ENCODE results near the gene CABP5.
"Not testable (repeated sequence)": the region's sequence is repeated elsewhere in the genome, so short reads cannot be mapped to it uniquely, and the experiment has no call there.

The CABP5 gene

DNA sequence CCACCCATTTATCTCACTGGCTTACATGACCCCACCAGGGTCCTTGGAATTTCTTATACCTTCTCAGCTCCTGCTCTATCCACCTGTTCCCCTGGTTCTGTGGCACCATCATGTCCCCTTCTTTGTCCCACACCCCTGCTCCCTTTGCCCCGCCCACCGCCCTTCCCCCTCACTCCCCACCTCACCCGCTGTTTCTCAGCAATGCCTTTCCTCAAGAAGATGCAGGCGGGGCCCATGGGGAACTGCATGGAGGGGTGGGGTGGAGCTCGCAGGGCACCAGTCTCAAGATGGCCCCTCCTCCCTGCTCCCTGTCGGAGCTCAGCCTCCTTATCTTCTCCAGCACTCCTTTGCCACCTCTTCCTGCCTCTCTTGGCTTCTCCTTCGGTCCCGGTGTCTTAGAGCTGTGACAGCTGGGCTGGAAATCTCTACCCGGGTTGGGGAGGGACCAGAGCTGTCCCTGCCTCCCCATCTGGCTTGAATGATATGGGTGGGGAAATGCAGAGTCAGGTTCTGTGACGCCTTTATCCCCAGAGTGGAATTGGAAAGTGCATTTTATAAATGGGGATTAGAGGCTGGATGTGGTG is at the start of gene CABP5:
Gene CABP5, minus strand, starts transcription at position 405 of the 584 bp plus-strand sequence. Its CDS starts 157 bp downstream, at position 248.
- Mint-ChIP-seq H3K4me1 (no peaks in the 10 kb centered on the region), H3K9me3 (peaks cover 6% of the 10 kb centered on the region), H3K27me3 (peaks cover 83% of the 10 kb centered on the region), H3K36me3 (ENCODE audit: insufficient read depth) (no peaks in the 10 kb centered on the region), H3K4me3 (no peak within 1 kb of the TSS), H3K27ac (ENCODE audit: low read depth) (no peak within 1 kb of the TSS)
- no peak for ATAC-seq (replicated peaks; ENCODE audit: extremely low read depth, poor library complexity, severe bottlenecking)
- DNase-seq (ENCODE audit: low spot score in 2 of 2), result no peak

DNA sequence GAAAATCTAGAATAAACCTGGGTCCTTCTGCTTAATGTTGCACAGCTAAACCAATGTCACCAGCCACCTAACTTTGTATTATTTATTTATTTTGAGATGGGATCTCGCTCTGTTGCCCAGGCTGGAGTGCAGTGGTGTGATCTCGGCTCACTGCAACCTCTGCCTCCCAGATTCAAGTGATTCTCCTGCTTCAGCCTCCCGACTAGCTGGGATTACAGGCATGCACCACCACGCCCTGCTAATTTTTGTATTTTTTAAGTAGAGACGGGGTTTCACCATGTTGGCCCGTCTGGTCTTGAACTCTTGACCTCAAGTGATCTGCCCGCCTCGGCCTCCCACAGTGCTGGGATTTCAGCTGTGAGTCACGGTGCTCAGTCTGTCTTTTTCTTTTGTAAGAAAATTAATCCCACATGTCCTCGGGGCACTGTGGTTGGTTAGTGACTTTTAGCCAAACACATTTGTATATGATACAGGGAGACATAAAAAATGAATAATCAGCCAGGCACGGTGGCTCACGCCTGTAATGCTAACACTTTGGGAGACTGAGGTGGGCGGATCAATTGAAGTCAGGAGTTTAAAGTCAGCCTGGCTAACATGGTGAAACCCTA is 47.3 kb upstream of the CABP5 start:
- H3K9me3 Mint-ChIP-seq; H3K4me3 Mint-ChIP-seq; H3K4me1 Mint-ChIP-seq; ATAC-seq (replicated peaks; ENCODE audit: extremely low read depth, poor library complexity, severe bottlenecking); H3K36me3 Mint-ChIP-seq (ENCODE audit: insufficient read depth); DNase-seq (ENCODE audit: low spot score in 2 of 2); H3K27ac Mint-ChIP-seq (ENCODE audit: low read depth): not testable (repeated sequence)
- peaks cover 57% of the 10 kb centered on the region for H3K27me3 Mint-ChIP-seq

DNA sequence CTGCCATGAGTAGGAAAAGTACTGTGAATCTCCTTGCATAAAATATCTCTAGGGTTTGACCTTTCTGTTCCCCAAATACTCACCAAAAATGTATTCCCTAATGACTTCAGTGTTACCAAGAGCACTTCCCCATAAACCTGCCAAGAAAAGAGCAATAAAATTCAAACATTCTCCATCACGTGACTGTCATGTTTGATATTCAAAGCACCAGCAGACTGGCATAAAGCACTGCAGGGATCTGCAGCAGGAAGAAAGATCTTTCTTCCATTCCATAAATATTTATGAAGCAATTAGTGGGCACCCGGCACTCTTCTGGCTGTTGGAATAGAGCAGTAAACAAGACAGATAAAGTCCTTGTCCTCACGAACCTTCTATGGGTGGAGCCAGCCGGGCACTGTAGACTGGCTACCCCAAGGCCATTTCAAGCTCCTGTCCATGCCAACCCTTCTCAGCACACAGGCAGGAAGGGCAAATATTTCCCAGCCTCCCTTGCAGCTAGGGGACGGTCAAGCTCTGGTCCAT is 46.5 kb upstream of the CABP5 start:
- Mint-ChIP-seq H3K9me3 (peaks cover 8% of the 10 kb centered on the region), H3K4me1 (no peaks in the 10 kb centered on the region), H3K27me3 (peaks cover 57% of the 10 kb centered on the region), H3K36me3 (ENCODE audit: insufficient read depth) (no peaks in the 10 kb centered on the region), H3K4me3 (no peak overlapping the region), H3K27ac (ENCODE audit: low read depth) (no peak overlapping the region)
- ATAC-seq (replicated peaks; ENCODE audit: extremely low read depth, poor library complexity, severe bottlenecking), result no peak
- no peak for DNase-seq (ENCODE audit: low spot score in 2 of 2)

DNA sequence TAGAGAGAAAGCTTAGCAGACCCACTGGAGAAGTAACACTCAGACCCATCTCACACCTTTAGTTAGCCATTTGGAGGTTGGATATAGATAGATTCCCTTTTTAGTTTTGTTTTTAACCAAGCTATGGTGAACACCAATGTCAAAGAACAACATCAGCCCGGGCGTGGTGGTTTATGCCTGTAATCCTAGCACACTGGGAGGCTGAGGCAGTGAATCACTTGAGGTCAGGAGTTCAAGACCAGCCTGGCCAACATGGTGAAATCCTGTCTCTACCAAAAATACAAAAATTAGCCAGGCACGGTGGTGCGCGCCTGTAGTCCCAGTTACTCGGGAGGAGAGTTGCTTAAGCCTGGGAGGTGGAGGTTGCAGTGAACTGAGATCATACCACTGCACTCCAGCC is 45.1 kb upstream of the CABP5 start:
- ATAC-seq (replicated peaks; ENCODE audit: extremely low read depth, poor library complexity, severe bottlenecking); H3K4me3 Mint-ChIP-seq; H3K9me3 Mint-ChIP-seq; DNase-seq (ENCODE audit: low spot score in 2 of 2); H3K27ac Mint-ChIP-seq (ENCODE audit: low read depth); H3K4me1 Mint-ChIP-seq; H3K36me3 Mint-ChIP-seq (ENCODE audit: insufficient read depth): not testable (repeated sequence)
- H3K27me3 Mint-ChIP-seq, result peaks cover 54% of the 10 kb centered on the region

DNA sequence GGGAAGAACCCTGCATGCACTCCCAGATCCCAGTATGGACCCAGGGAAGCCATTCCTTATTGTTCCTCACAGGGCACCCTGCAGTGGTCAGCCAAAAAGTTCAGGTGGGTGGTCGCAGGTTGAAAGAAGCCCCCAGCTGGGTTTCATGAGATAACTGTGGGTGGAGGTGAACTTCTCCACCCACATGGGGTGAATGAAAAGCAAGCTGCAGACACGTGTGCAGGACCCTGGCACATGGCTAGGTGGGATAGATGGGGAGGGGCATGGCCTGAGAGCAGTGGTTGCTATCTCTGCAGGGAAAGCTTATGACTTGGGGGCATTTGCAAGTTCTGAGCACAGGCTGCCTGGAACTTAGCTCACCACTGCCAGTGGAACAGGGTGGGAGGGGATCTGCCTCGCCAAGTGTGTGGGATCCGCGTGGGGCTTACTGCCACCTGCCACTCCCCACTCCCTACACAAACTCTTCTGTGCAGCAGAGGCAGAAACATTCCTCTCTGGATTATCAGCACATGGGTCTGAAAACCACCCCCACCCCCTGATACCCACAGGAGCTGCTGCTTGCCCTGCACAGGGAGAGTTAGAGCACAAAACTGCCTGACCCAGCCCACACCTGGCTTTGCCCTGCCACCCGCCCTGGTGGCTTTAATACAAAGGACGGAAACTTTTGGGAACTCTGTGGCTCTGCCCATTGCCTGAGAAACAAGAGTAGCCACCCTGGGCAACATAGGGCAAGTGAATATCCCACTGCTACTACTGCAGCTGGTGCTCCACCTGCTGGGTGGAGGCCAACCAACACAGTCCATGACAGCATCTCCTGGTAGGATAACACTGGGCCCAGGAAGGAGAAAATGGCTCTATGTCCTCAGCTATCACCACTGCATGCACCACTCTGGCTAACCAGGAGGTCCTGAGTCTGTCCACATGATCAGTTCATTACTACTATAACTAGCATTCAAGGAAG is 42.3 kb upstream of the CABP5 start:
- Mint-ChIP-seq H3K4me3 (no peak overlapping the region), H3K27me3 (peaks cover 47% of the 10 kb centered on the region), H3K4me1 (no peaks in the 10 kb centered on the region)

DNA sequence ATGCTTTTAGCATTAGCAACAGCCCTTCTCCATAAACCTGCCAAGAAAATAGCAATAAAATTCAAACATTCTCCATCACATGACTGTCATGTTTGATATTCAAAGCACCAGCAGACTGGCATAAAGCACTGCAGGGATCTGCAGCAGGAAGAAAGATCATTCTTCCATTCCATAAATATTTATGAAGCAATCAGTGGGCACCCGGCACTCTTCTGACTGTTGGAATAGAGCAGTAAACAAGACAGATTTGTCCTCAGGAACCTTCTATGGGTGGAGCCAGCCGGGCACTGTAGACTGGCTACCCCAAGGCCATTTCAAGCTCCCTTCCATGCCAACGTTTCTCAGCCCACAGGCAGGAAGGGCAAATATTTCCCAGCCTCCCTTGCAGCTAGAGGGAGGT is 41.2 kb upstream of the CABP5 start:
- no peak for ATAC-seq (replicated peaks; ENCODE audit: extremely low read depth, poor library complexity, severe bottlenecking)
- DNase-seq (ENCODE audit: low spot score in 2 of 2), result no peak
- Mint-ChIP-seq H3K4me3 (no peak overlapping the region), H3K4me1 (no peaks in the 10 kb centered on the region), H3K9me3 (no peaks in the 10 kb centered on the region), H3K27ac (ENCODE audit: low read depth) (no peak overlapping the region), H3K27me3 (peaks cover 44% of the 10 kb centered on the region), H3K36me3 (ENCODE audit: insufficient read depth) (no peaks in the 10 kb centered on the region)

More for the DNA sequence above, 42.3 kb upstream of the CABP5 start:
- Mint-ChIP-seq H3K36me3 (ENCODE audit: insufficient read depth) (no peaks in the 10 kb centered on the region), H3K9me3 (no peaks in the 10 kb centered on the region), H3K27ac (ENCODE audit: low read depth) (no peak overlapping the region)
- no peak for DNase-seq (ENCODE audit: low spot score in 2 of 2)
- ATAC-seq (replicated peaks; ENCODE audit: extremely low read depth, poor library complexity, severe bottlenecking), result no peak

DNA sequence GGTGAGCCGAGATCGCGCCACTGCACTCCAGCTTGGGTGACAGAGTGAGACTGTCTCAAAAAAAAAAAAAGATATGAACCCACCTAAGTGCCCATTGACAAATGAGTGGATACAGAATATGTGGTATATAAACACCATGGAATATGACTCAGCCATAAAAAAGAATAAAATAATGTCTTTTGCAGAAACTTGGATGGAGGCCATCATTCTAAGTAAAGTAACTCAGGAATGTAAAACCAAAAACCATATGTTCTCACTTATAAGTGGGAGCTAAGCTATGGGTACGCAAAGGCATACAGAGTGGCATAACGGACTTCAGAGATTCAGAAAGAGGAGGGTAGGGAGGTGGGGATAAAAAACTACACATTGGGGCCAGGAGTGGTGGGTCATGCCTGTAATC is 37.2 kb upstream of the CABP5 start:
- Mint-ChIP-seq H3K9me3 (no peaks in the 10 kb centered on the region), H3K4me1 (no peaks in the 10 kb centered on the region), H3K27me3 (peaks cover 40% of the 10 kb centered on the region), H3K36me3 (ENCODE audit: insufficient read depth) (no peaks in the 10 kb centered on the region), H3K27ac (ENCODE audit: low read depth) (no peak overlapping the region), H3K4me3 (no peak overlapping the region)
- ATAC-seq (replicated peaks; ENCODE audit: extremely low read depth, poor library complexity, severe bottlenecking) (no peak), DNase-seq (ENCODE audit: low spot score in 2 of 2) (no peak)

DNA sequence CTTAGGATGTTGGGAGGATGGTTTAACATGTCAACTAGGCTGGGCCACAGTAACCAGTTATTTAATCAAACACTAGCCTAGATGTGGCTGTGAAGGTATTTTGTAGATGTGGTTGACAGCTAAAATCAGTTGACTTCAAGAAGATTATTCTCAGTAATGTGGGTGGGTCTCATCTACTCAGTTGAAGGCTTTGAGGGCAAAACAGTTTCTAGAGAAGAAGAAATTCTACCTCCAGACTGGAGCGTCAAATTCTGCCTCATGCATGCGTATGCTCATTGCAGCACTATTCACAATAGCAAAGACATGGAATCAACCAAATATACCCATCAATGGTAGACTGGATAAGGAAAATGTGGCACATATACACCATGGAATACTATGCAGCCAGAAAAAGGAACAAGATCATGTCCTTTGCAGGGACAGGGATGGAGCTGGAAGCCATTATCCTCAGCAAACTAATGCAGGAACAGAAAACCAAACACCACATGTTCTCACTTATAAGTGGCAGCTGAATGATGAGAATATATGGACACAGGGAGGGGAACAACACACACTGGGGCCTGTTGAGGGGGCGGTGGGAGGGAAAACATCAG is 26.4 kb upstream of the CABP5 start:
- not testable (repeated sequence) for DNase-seq (ENCODE audit: low spot score in 2 of 2); H3K4me1 Mint-ChIP-seq; H3K4me3 Mint-ChIP-seq; H3K36me3 Mint-ChIP-seq (ENCODE audit: insufficient read depth); H3K9me3 Mint-ChIP-seq; ATAC-seq (replicated peaks; ENCODE audit: extremely low read depth, poor library complexity, severe bottlenecking); H3K27ac Mint-ChIP-seq (ENCODE audit: low read depth)
- H3K27me3 Mint-ChIP-seq, result peaks cover 19% of the 10 kb centered on the region

DNA sequence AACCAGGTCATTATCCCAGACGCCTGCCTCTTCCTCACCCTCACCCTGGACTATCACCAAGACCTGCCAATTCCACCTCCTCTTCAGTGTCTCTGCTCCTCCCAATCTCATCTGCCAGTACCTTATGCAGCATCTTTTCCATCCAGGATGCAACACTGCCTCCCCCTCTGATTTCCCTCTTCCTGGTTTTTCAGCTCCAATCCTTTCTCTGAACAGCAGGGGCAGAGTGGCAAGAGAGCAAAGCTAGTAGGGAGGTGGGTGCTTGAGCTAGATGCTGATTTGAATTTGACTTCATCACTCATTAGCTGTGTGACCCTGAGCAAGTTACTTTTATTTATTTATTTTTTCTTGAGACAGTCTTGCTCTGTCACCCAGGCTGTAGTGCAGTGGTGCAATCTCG is 25.6 kb upstream of the CABP5 start:
- DNase-seq (ENCODE audit: low spot score in 2 of 2) (no peak), ATAC-seq (replicated peaks; ENCODE audit: extremely low read depth, poor library complexity, severe bottlenecking) (no peak)
- no peaks in the 10 kb centered on the region for H3K36me3 Mint-ChIP-seq (ENCODE audit: insufficient read depth)
- H3K4me3 Mint-ChIP-seq, result no peak overlapping the region
- no peak overlapping the region for H3K27ac Mint-ChIP-seq (ENCODE audit: low read depth)
- H3K4me1 Mint-ChIP-seq, result no peaks in the 10 kb centered on the region
- H3K27me3 Mint-ChIP-seq, result peaks cover 22% of the 10 kb centered on the region
- H3K9me3 Mint-ChIP-seq, result no peaks in the 10 kb centered on the region

DNA sequence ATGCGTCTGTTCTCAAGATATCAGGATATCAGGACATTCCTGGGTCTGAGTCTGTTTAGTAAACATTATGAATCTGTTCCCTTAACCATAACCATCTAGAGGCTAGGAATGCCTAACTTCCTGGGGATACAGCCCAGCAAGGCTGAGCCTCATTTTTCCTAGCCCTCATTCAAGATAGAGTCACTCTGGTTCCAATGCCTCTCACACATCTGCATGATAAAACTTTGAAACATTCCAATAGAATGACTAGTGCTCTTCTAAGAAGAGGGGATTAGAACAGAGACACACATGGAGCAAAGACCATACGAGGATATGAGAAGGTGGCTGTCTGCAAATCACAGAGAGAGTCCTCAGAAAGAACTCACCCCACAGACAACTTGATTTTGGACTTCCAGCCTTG is 20.6 kb upstream of the CABP5 start:
- DNase-seq (ENCODE audit: low spot score in 2 of 2) (no peak), ATAC-seq (replicated peaks; ENCODE audit: extremely low read depth, poor library complexity, severe bottlenecking) (no peak)
- Mint-ChIP-seq H3K36me3 (ENCODE audit: insufficient read depth) (no peaks in the 10 kb centered on the region), H3K9me3 (no peaks in the 10 kb centered on the region), H3K27ac (ENCODE audit: low read depth) (no peak overlapping the region), H3K27me3 (peaks cover 37% of the 10 kb centered on the region), H3K4me3 (no peak overlapping the region), H3K4me1 (no peaks in the 10 kb centered on the region)

DNA sequence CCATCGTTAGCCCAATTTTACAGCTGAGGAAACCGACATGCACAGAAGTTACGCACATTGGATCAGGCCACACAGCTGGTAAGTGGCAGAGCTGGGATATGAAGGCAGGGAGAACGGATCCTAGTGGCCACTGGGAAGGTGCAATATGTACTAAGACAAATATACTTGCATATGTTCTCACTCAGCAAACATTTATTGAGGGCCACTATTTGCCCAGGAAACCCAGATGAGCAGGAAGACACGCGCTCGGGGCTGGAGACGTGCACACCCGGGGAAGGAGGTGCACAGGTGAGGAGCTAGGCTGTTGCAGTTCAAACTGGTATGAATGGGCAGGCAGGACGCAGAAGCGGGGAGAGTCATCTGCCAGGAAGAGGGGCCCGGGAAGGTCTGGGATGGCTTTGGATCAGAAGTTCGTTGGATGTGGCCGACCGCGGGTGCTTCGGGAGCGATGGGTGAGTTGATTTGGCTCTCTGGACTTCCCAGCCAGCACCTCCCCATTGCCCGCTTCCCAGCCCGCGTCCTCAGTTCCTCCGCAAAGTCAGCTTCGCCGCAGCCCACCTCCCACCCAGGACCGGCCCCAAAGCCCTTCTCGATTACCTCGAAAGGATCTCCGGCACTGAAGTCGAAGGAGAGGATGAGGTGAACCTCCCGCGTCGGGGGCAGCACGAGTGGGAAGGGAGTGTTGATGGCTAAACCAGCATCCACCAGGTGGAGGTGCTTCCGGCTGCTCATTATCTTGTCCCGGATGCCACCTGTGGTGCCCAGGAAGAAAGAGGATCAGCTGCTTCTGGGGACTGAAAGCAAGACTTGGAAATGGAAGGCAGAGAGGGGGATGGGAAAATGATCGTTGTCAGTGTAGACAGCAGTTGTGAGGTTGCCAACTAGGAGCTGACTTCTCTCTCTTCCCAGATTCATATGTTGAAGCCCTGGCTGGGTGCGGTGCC is 17.8 kb upstream of the CABP5 start:
- Mint-ChIP-seq H3K9me3 (no peaks in the 10 kb centered on the region), H3K36me3 (ENCODE audit: insufficient read depth) (no peaks in the 10 kb centered on the region), H3K27me3 (peaks cover 37% of the 10 kb centered on the region), H3K27ac (ENCODE audit: low read depth) (no peak overlapping the region), H3K4me3 (no peak overlapping the region), H3K4me1 (no peaks in the 10 kb centered on the region)
- DNase-seq (ENCODE audit: low spot score in 2 of 2), result no peak
- ATAC-seq (replicated peaks; ENCODE audit: extremely low read depth, poor library complexity, severe bottlenecking), result no peak
